B cell (primary cell): ENCODE data around the gene MEF2C. TPM values are rescaled to one million over a fixed set of nuclear protein-coding genes. Genes with fewer than 3 reads are reported as not detected.

ENCODE experiments used
- ATAC-seq: fragments of 200-7000 bp; cut with Tn5 transposase; one replicate; pipeline ENCODE4 v1.10.0; 2021; ENCODE audit warnings: low read depth, mild to moderate bottlenecking, moderate number of reproducible peaks, moderate library complexity
- CTCF ChIA-PET: fragments of 350-600 bp; sonication (Branson Sonifier 250); formaldehyde crosslinking; loops from one replicate; lab custom pipeline; 2021; ENCODE audit warnings: antibody characterized with exemption, inconsistent platforms; lab: Charles Lee
- POLR2A ChIA-PET: fragments of 350-600 bp; sonication (Branson Sonifier 250); formaldehyde crosslinking; loops from one replicate; lab custom pipeline; 2021; ENCODE audit warnings: antibody characterized with exemption; lab: Charles Lee
- DNase-seq: peaks from one replicate; pipeline ENCODE4 v3.0.0; 2013
- H2AFZ ChIP-seq: 2 replicates; pipeline ENCODE4 v1.6.1; 2012; ENCODE audit warnings: mild to moderate bottlenecking, low read depth, low read length; ENCODE audit not compliant: insufficient read depth, poor library complexity, severe bottlenecking
- H3K27ac ChIP-seq, 2 donors: 1 replicate in 1 of 2; 2 replicates in 1 of 2; pipeline ENCODE4 v1.5.1; 2012 to 2013; ENCODE audit warnings: low read length in 2 of 2, mild to moderate bottlenecking in 2 of 2, moderate library complexity in 1 of 2
- H3K27me3 ChIP-seq, 4 experiments: fragments of 200-600 bp in 1 of 4; sonication (generic) in 1 of 4; replicated peaks in 1 of 4; 1 replicate in 2 of 4; 2 replicates in 2 of 4; pipeline versions ENCODE4 v1.6.1 to v1.7.0; 2013 to 2016; ENCODE audit warnings: low read length in 3 of 4, mild to moderate bottlenecking in 2 of 4, mixed read lengths in 1 of 4, moderate library complexity in 1 of 4; ENCODE audit not compliant: insufficient read depth in 4 of 4, control insufficient read depth in 3 of 4; ENCODE audit errors: control extremely low read depth in 1 of 4
- H3K36me3 ChIP-seq, 2 experiments: replicated peaks in 1 of 2; 1 replicate in 1 of 2; 2 replicates in 1 of 2; pipeline versions ENCODE4 v1.6.1 to v1.7.1; 2013; ENCODE audit warnings: low read length in 1 of 2; ENCODE audit not compliant: insufficient read depth in 2 of 2, control insufficient read depth in 1 of 2; ENCODE audit errors: control extremely low read depth in 1 of 2, extremely low read depth in 1 of 2
- H3K4me1 ChIP-seq, 2 donors: fragments of 200-600 bp in 1 of 2; sonication (generic) in 1 of 2; 1 replicate in 1 of 2; 2 replicates in 1 of 2; pipeline versions ENCODE4 v1.5.1 to v1.6.1; 2013 to 2017; ENCODE audit warnings: low read length in 2 of 2; ENCODE audit not compliant: control insufficient read depth in 2 of 2, insufficient read depth in 2 of 2
- H3K4me2 ChIP-seq: replicated peaks from 2 replicates; pipeline ENCODE3; 2012; ENCODE audit warnings: mild to moderate bottlenecking, low read depth, low read length; ENCODE audit not compliant: poor library complexity, severe bottlenecking
- H3K4me3 ChIP-seq, 5 experiments: fragments of 200-600 bp in 1 of 5; sonication (generic) in 1 of 5; 1 replicate in 3 of 5; 2 replicates in 2 of 5; pipeline versions ENCODE4 v1.5.1 to v1.7.0; 2011 to 2016; ENCODE audit warnings: low read length in 4 of 5, mild to moderate bottlenecking in 4 of 5, low read depth in 2 of 5, control low read depth in 1 of 5, moderate library complexity in 1 of 5; ENCODE audit not compliant: insufficient read depth in 1 of 5; ENCODE audit errors: control extremely low read depth in 1 of 5, extremely low read depth in 1 of 5
- H3K79me2 ChIP-seq: fragments of 200-600 bp; sonication (generic); one replicate; pipeline ENCODE4 v1.6.0; 2016; ENCODE audit warnings: low read length; ENCODE audit not compliant: control insufficient read depth, insufficient read depth
- H3K9ac ChIP-seq: fragments of 200-600 bp; sonication (generic); 2 replicates; pipeline ENCODE4 v1.6.1; 2017; ENCODE audit warnings: mild to moderate bottlenecking, low read length, moderate library complexity
- H3K9me3 ChIP-seq, 3 donors: one replicate each; pipeline versions ENCODE4 v1.6.1 to v1.7.1; 2013; ENCODE audit warnings: low read length in 2 of 3; ENCODE audit not compliant: control insufficient read depth in 2 of 3, insufficient read depth in 1 of 3; ENCODE audit errors: control extremely low read depth in 1 of 3
- H4K20me1 ChIP-seq: 2 replicates; pipeline ENCODE4 v1.6.0; 2012; ENCODE audit warnings: mild to moderate bottlenecking, low read length; ENCODE audit not compliant: insufficient read depth, control insufficient read depth, poor library complexity, severe bottlenecking
- H3K27ac Mint-ChIP-seq: one replicate; pipeline ENCODE4 v1.8.0; 2021; ENCODE audit warnings: mixed read lengths
- H3K27me3 Mint-ChIP-seq: one replicate; pipeline ENCODE4 v1.8.0; 2021; ENCODE audit warnings: mixed read lengths
- H3K4me1 Mint-ChIP-seq: one replicate; pipeline ENCODE4 v1.8.0; 2021; ENCODE audit warnings: mixed read lengths
- H3K4me3 Mint-ChIP-seq: one replicate; pipeline ENCODE4 v1.8.0; 2021; ENCODE audit warnings: mixed read lengths
- H3K9me3 Mint-ChIP-seq: one replicate; pipeline ENCODE4 v1.8.0; 2022; ENCODE audit warnings: mixed read lengths; ENCODE audit not compliant: insufficient read depth
- CTCF ChIP-seq: fragments of 200-600 bp; IDR thresholded peaks from one replicate; pipeline ENCODE4 v1.8.0; 2022; ENCODE audit warnings: antibody characterized with exemption, mild to moderate bottlenecking
- EZH2 ChIP-seq: IDR thresholded peaks from 2 replicates; pipeline ENCODE4 v1.6.1; 2012; ENCODE audit warnings: borderline replicate concordance, low read depth, mild to moderate bottlenecking, moderate library complexity, low read length; ENCODE audit not compliant: insufficient read depth, poor library complexity, severe bottlenecking
- WGBS: methylation state at CpG from one replicate; pipeline ENCODE4 v1.1.5; 2013; ENCODE audit warnings: missing lambda C conversion rate; ENCODE audit not compliant: insufficient coverage; 5-methylcytosine and 5-hydroxymethylcytosine counted together
- intact Hi-C: fragments of 100-400 bp; cut with micrococcal nuclease; formaldehyde crosslinking; loops from one replicate; pipeline ENCODE4 v1.10.0; 2022
- polyA plus RNA-seq: library from polyadenylated mRNA; depleted of rRNA; stranded (reverse); fragments of >200 nt; gene quantifications from 2 replicates; pipeline ENCODE4 v1.2.3, GENCODE V29; 2012
- total RNA-seq, 2 donors: library from RNA; stranded (reverse); fragments of 120-200 nt in 1 of 2; gene quantifications; 1 replicate in 1 of 2; 2 replicates in 1 of 2; pipeline versions ENCODE4 v1.2.3 to v1.2.4, GENCODE V29; 2013 to 2022

MEF2C gene
- total and polyA plus RNA-seq, 2 donors (not counting 1 experiment from before 2014, with no cell fraction given) = 97.4 to 354 TPM

DNA sequence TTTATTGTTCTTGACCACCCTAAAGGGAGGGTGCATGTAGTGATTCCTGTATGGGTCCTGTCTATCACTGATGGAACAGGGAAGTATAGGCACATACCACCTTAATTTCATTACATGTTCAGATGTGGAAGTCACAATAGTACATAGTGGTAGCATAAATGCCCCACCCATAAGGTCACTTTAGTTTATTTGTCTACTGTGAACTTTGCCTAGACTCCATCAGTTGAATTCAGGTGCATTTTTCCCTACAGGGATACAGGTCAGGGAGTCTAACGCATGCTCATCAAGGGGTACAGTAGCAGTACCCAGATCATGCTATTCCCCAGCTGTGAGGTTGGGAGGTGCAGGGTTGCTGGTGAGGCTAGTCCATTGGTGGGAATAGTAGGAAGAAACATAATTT lies 175.0 kb downstream of the MEF2C start:
- Histone ChIP-seq H3K4me2 (no peak overlapping the region), H3K27ac (no peak overlapping the region)
- H3K27ac Mint-ChIP-seq = no peak overlapping the region

More for the DNA sequence above, 175.0 kb downstream of the MEF2C start:
- Histone ChIP-seq H3K79me2 (no peaks in the 10 kb centered on the region), H4K20me1 (no peaks in the 10 kb centered on the region), H2AFZ (no peak overlapping the region), H3K4me1 (no peaks in the 10 kb centered on the region), H3K27me3 (no peaks in the 10 kb centered on the region), H3K36me3 (no peaks in the 10 kb centered on the region), H3K9me3 (no peaks in the 10 kb centered on the region), H3K9ac (no peak overlapping the region), H3K4me3 (no peak overlapping the region)
- DNase-seq (no peak), ATAC-seq (no peak)
- H3K9me3 Mint-ChIP-seq = no peaks in the 10 kb centered on the region
- WGBS = no CpG with 5 or more reads among the region's 1 CpG
- intact Hi-C loops = no loop called here
- no peak overlapping the region for H3K4me3 Mint-ChIP-seq
- H3K4me1 Mint-ChIP-seq = no peaks in the 10 kb centered on the region
- H3K27me3 Mint-ChIP-seq = peaks cover 9% of the 10 kb centered on the region
- ChIA-PET POLR2A (interaction anchor here (0.5 kb wide), 1 partner anchor 28 kb away, joined by 5 read pairs; no protein-coding TSS in a partner anchor), CTCF (interaction anchor here (1.6 kb wide), 1 partner anchor 17 kb away, joined by 6 read pairs; no protein-coding TSS in a partner anchor)
- TF ChIP-seq EZH2 = no peak
- TF ChIP-seq CTCF = no peak
